ENCODE results near the gene PIN1.

Gene PIN1

DNA sequence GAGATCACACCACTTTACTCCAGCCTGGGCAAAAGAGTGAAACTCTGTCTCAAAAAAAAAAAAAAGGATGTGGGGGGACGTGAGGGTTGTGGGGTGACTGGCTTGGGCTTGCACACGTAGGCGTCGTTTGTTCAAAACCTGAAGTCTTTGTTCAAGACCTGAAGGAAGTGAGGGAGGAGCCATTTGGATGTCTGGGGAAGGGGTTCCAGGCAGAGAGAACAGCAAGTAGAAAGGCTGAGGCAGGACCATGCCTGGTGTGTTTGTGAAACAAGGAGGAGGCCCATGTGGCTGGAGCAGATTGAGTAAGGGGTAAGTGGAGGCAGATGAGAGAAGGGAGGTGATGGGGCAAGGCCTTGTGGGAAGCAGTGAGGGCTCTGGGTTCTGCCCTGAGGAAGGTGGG, 27.8 kb downstream of the PIN1 start:
- no peak for DNase-seq (ENCODE audit: low read depth)
- no peak overlapping the region for H3K4me3 ChIP-seq (ENCODE audit: low read depth, low read length)
- TF ChIP-seq, protein P1, sequence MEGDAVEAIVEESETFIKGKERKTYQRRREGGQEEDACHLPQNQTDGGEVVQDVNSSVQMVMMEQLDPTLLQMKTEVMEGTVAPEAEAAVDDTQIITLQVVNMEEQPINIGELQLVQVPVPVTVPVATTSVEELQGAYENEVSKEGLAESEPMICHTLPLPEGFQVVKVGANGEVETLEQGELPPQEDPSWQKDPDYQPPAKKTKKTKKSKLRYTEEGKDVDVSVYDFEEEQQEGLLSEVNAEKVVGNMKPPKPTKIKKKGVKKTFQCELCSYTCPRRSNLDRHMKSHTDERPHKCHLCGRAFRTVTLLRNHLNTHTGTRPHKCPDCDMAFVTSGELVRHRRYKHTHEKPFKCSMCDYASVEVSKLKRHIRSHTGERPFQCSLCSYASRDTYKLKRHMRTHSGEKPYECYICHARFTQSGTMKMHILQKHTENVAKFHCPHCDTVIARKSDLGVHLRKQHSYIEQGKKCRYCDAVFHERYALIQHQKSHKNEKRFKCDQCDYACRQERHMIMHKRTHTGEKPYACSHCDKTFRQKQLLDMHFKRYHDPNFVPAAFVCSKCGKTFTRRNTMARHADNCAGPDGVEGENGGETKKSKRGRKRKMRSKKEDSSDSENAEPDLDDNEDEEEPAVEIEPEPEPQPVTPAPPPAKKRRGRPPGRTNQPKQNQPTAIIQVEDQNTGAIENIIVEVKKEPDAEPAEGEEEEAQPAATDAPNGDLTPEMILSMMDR (IDR thresholded peaks at IDR 0.05; ENCODE audit: low read depth, low read length), result no peak
- TF ChIP-seq POLR2A (IDR thresholded peaks at IDR 0.05; ENCODE audit: extremely low read depth, insufficient read length), result no peak
- TF ChIP-seq MYC (IDR thresholded peaks at IDR 0.05; ENCODE audit: low read depth, low read length), result no peak
- TF ChIP-seq, protein P2, sequence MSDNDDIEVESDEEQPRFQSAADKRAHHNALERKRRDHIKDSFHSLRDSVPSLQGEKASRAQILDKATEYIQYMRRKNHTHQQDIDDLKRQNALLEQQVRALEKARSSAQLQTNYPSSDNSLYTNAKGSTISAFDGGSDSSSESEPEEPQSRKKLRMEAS (IDR thresholded peaks at IDR 0.05; ENCODE audit: low read depth, low read length), result no peak

DNA sequence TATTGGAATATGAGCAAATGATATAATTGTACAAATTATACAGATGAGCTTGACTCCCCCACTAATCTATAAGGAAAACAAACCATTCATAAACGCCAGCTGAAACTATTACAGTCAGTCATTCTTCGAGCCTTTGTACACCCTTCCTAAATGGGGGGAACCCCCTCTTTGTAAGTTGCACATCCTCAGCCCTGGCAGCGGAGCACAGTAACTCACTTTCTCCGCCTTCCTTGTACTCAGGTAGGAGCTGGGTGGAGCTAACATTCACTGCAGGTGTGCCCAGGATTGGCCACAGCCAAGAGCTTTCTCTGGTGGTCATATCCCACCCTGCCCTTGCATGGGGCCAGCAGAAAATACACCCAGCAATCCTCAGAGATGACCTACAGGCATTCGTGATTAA, 28.6 kb downstream of the PIN1 start:
- TF ChIP-seq, protein P1 (IDR thresholded peaks at IDR 0.05; ENCODE audit: low read depth, low read length), result no peak
- TF ChIP-seq MYC (IDR thresholded peaks at IDR 0.05; ENCODE audit: low read depth, low read length), result no peak
- TF ChIP-seq, protein P2 (IDR thresholded peaks at IDR 0.05; ENCODE audit: low read depth, low read length), result no peak
- no peak for TF ChIP-seq POLR2A (IDR thresholded peaks at IDR 0.05; ENCODE audit: extremely low read depth, insufficient read length)
- no peak overlapping the region for H3K4me3 ChIP-seq (ENCODE audit: low read depth, low read length)
- DNase-seq (ENCODE audit: low read depth), result no peak

DNA sequence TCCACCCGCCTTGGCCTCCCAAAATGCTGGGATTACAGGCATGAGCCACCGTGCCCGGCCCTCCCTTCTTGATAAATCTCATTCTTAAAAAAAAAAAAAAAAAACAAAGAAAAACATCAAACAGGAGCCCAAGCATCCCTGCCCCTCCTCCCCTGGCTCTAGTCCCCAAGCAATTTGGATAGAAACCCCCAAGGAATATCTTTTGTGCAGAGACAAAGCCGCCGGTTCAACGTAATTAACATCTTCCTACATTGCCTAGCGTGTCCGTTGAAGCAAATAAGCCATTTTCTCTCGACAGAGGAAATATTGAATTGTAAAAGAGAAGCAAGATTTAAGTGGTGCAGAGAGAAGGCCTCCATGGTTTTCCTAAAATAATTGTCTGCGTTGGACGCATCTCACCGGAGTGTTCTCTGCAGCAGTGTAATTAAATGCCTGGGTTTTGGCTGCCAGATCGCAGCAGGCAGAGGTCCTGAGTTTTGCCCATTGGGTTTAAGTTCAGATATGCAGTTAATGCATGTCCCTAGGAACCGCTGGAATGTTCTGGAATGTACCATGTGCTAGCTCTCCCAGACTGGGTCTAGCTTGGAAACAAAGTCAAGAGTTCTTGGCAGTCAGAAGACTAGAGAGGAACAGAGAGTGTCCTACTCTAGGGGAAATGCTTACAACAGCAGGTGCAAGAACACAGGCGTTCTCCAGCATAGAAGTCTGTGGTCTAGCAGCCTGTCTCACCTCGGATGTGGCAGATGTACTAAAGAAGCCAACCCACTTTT, 30.8 kb downstream of the PIN1 start:
- no peak for TF ChIP-seq MYC (IDR thresholded peaks at IDR 0.05; ENCODE audit: low read depth, low read length)
- TF ChIP-seq POLR2A (IDR thresholded peaks at IDR 0.05; ENCODE audit: extremely low read depth, insufficient read length), result no peak
- TF ChIP-seq, protein P2 (IDR thresholded peaks at IDR 0.05; ENCODE audit: low read depth, low read length), result no peak
- TF ChIP-seq, protein P1 (IDR thresholded peaks at IDR 0.05; ENCODE audit: low read depth, low read length), result no peak
- DNase-seq (ENCODE audit: low read depth), result no peak
- no peak overlapping the region for H3K4me3 ChIP-seq (ENCODE audit: low read depth, low read length)

DNA sequence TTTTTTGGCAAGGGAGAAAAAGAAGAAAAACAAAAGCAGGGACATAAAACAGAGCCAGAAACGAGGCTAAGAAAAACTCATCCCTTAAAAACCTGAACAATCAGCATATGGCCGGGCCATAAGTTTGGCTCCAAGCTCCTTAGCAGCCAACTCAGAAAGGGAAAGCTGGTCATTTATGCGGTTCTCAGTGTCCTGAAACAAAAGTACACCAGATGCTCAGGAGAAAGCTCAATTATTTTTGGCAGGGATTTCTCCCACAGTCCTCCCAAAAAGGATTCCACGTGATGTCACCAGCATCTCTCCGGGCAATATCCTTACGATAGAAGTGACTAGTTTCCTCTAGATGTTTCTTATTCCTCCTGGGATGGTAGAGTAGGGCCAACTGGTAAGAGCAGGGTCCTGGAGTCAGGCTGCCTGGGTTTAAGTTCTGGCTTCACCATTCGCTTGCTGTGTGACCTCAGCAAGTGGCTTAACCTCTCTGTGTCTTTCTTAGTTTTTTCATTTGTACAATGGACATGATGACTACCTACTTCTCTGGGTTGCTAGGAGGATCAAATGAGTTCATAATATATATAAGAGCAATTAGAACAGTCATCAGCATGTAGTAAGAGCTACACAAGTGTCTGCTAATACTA, 34.0 kb downstream of the PIN1 start:
- no peak for DNase-seq (ENCODE audit: low read depth)
- H3K4me3 ChIP-seq (ENCODE audit: low read depth, low read length), result no peak overlapping the region
- TF ChIP-seq MYC (IDR thresholded peaks at IDR 0.05; ENCODE audit: low read depth, low read length) (no peak), POLR2A (IDR thresholded peaks at IDR 0.05; ENCODE audit: extremely low read depth, insufficient read length) (no peak)
- TF ChIP-seq, protein P2 (IDR thresholded peaks at IDR 0.05; ENCODE audit: low read depth, low read length), result no peak
- TF ChIP-seq, protein P1 (IDR thresholded peaks at IDR 0.05; ENCODE audit: low read depth, low read length), result no peak

DNA sequence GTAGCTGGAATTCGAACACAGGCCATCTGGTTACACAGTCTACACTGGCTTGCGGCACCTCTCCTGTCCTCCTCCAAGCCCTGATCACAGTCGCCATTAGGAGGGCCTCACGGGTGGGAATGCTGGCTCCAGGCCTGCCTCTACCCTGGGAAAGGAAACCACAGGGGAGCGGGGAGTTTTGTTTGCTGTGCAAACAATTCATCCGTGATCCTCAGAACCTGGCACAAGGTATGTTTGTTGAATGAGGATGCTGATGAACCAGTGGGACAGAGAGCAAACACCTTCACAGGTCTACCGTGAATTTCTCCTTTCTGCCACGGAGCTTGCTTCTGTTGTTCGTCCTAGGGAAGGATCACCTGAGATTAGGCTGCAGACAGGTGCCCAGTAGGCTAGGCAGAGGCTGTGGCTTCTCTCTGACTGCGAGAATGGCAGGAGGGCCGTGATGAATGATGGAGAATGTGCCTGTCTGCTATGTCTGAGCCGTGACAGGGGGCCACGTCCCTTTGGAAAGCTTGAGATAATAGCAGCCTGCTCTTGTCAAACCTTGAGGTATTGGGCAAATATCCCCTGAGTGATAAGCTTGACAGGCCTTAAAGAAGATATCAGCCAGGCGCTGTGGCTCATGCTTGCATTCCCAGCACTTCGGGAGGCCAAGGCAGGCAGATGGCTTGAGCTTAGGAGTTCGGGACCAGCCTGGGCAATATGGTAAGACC, 36.7 kb downstream of the PIN1 start:
- TF ChIP-seq MYC (IDR thresholded peaks at IDR 0.05; ENCODE audit: low read depth, low read length), result no peak
- no peak overlapping the region for H3K4me3 ChIP-seq (ENCODE audit: low read depth, low read length)
- DNase-seq (ENCODE audit: low read depth), result no peak

Data from NB4 (cell line).